Smooth muscle cell (in vitro differentiated cells): Measurements from ENCODE around the gene ELOB. TPM values are rescaled to one million over a fixed set of nuclear protein-coding genes. Genes with fewer than 3 reads are reported as not detected.

Experiments
- DNase-seq: peaks from one replicate; lab custom pipeline; 2025; ENCODE audit not compliant: unreplicated experiment; lab: John Stamatoyannopoulos, UW
- H2AFZ ChIP-seq: fragments of 200-600 bp; sonication (generic); 2 replicates; pipeline ENCODE4 v1.6.0; 2016; ENCODE audit warnings: antibody characterized with exemption, low read depth, mild to moderate bottlenecking
- H3F3A ChIP-seq: fragments of 200-600 bp; sonication (generic); 2 replicates; pipeline ENCODE4 v1.6.0; 2017; ENCODE audit warnings: antibody characterized with exemption, low read depth
- H3K27ac ChIP-seq: fragments of 200-600 bp; sonication (generic); 2 replicates; pipeline ENCODE4 v1.5.1; 2016; ENCODE audit warnings: low read depth, mild to moderate bottlenecking
- H3K27me3 ChIP-seq: fragments of 200-600 bp; sonication (generic); 2 replicates; pipeline ENCODE4 v1.6.1; 2016; ENCODE audit warnings: low read depth, mild to moderate bottlenecking
- H3K36me3 ChIP-seq: fragments of 200-600 bp; sonication (generic); 2 replicates; pipeline ENCODE4 v1.5.1; 2016; ENCODE audit warnings: low read depth
- H3K4me1 ChIP-seq: fragments of 200-600 bp; sonication (generic); 2 replicates; pipeline ENCODE4 v1.5.1; 2016; ENCODE audit warnings: low read depth
- H3K4me2 ChIP-seq: fragments of 200-600 bp; sonication (generic); 2 replicates; pipeline ENCODE4 v1.6.0; 2016; ENCODE audit warnings: mild to moderate bottlenecking
- H3K4me3 ChIP-seq: fragments of 200-600 bp; sonication (generic); 2 replicates; pipeline ENCODE4 v1.5.1; 2016; ENCODE audit warnings: mild to moderate bottlenecking
- H3K79me2 ChIP-seq: fragments of 200-600 bp; sonication (generic); 2 replicates; pipeline ENCODE4 v1.6.0; 2016; ENCODE audit warnings: low read depth, mild to moderate bottlenecking
- H3K9ac ChIP-seq: fragments of 200-600 bp; sonication (generic); 2 replicates; pipeline ENCODE4 v1.6.0; 2016; ENCODE audit warnings: low read depth
- H3K9me3 ChIP-seq: fragments of 200-600 bp; sonication (generic); replicated peaks from 2 replicates; pipeline ENCODE4 v1.5.1; 2016; ENCODE audit warnings: low read depth
- H4K20me1 ChIP-seq: fragments of 200-600 bp; sonication (generic); 2 replicates; pipeline ENCODE4 v1.6.0; 2016; ENCODE audit warnings: low read depth
- WGBS: methylation state at CpG from one replicate; pipeline ENCODE4 v1.1.7; 2016; ENCODE audit warnings: low lambda C conversion rate; 5-methylcytosine and 5-hydroxymethylcytosine counted together
- polyA plus RNA-seq: library from polyadenylated mRNA; unstranded; fragments of >200 nt; fragmentation: Nextera tagmentation; extraction: Ambion mirVana; gene quantifications from 2 replicates; pipeline ENCODE4 v1.2.1, GENCODE V29; 2016
- total RNA-seq: library from RNA; depleted of rRNA; stranded (reverse); fragments of >200 nt; gene quantifications from 2 replicates; pipeline ENCODE4 v1.2.3, GENCODE V29; 2014
- TF ChIP-seq, protein P1 (sequence below): fragments of 200-600 bp; sonication (generic); IDR thresholded peaks from 2 replicates; pipeline ENCODE4 v1.5.1; 2017; ENCODE audit warnings: borderline replicate concordance, mild to moderate bottlenecking, antibody characterized with exemption; ENCODE audit not compliant: insufficient read depth, poor library complexity, severe bottlenecking

ELOB gene
- total and polyA plus RNA-seq, 2 experiments from 2014 or later: 709 to 1,090 TPM

DNA sequence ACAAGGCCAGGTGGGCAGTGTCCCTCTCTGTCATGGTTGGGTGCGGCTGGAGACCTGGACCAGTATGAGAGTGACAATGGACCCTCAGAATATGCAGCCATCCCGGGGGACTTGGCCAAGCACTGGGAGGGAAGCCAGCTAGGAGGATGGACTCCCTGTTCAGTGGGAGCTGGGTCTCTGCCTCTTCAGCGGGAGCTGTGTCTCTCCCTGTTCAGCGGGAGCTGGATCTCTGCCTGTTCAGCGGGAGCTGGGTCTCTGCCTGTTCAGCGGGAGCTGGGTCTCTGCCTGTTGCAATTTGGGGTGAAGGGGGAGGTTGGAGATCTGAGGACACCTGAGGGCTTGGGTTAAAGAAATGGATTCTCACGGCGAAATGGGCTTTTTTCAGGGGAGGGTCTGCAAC lies 14.1 kb upstream of the ELOB start:
- TF ChIP-seq, protein P1, sequence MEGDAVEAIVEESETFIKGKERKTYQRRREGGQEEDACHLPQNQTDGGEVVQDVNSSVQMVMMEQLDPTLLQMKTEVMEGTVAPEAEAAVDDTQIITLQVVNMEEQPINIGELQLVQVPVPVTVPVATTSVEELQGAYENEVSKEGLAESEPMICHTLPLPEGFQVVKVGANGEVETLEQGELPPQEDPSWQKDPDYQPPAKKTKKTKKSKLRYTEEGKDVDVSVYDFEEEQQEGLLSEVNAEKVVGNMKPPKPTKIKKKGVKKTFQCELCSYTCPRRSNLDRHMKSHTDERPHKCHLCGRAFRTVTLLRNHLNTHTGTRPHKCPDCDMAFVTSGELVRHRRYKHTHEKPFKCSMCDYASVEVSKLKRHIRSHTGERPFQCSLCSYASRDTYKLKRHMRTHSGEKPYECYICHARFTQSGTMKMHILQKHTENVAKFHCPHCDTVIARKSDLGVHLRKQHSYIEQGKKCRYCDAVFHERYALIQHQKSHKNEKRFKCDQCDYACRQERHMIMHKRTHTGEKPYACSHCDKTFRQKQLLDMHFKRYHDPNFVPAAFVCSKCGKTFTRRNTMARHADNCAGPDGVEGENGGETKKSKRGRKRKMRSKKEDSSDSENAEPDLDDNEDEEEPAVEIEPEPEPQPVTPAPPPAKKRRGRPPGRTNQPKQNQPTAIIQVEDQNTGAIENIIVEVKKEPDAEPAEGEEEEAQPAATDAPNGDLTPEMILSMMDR: no peak
- Histone ChIP-seq H3F3A (peaks cover 4% of the 10 kb centered on the region), H2AFZ (no peak overlapping the region), H3K27me3 (peaks cover 18% of the 10 kb centered on the region), H3K4me2 (no peak overlapping the region), H4K20me1 (no peaks in the 10 kb centered on the region), H3K79me2 (no peaks in the 10 kb centered on the region), H3K9ac (no peak overlapping the region), H3K36me3 (no peaks in the 10 kb centered on the region), H3K4me1 (no peaks in the 10 kb centered on the region), H3K27ac (no peak overlapping the region), H3K9me3 (no peaks in the 10 kb centered on the region), H3K4me3 (no peak overlapping the region)
- no peak for DNase-seq
- 89% methylated on average over 8 of the region's 8 CpGs for WGBS

DNA sequence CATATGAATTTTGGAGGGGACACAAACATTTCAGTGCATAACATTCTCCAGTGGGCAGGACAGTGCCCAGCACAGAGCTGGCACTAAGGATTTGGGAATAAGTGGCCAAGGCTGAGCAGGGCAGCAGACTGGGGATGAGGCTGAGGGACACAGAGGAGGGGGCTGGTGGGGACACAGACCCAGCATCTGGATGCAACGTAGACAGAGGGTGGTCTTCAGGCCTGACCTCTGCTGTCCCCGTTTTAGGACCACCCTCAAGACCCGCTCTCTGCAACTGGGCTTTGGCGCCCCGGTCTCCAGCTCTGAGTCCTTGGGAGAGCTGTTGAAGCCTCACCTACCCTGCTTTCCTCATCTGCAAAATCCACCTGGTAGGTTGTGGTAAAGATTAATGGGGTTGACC lies 13.6 kb upstream of the ELOB start:
- Histone ChIP-seq H3F3A (no peaks in the 10 kb centered on the region), H3K9ac (no peak overlapping the region), H3K27ac (no peak overlapping the region), H3K27me3 (peaks cover 18% of the 10 kb centered on the region), H3K4me3 (no peak overlapping the region), H3K9me3 (no peaks in the 10 kb centered on the region), H4K20me1 (no peaks in the 10 kb centered on the region), H3K4me2 (no peak overlapping the region), H3K36me3 (no peaks in the 10 kb centered on the region), H3K79me2 (no peaks in the 10 kb centered on the region), H2AFZ (no peak overlapping the region), H3K4me1 (no peaks in the 10 kb centered on the region)
- WGBS: 91% methylated on average over 5 of the region's 5 CpGs
- TF ChIP-seq, protein P1: no peak
- DNase-seq: no peak

GRCh38 chr16:2787961-2788360 lies 10.9 kb upstream of the ELOB start:
- H3K27me3 ChIP-seq: peaks cover 18% of the 10 kb centered on the region
- no peaks in the 10 kb centered on the region for H3K36me3 ChIP-seq

GRCh38 chr16:2787406-2787805 lies 10.3 kb upstream of the ELOB start, which contains the start of gene PRSS33:
Gene PRSS33, minus strand, starts transcription at chr16:2787560. Its CDS starts 1,013 bp downstream, at chr16:2786547.
- no peak within 1 kb of the TSS for H2AFZ ChIP-seq
- TF ChIP-seq, protein P1: no peak
- no peak within 1 kb of the TSS for H3K4me3 ChIP-seq
- no peak within 1 kb of the TSS for H3K4me2 ChIP-seq
- DNase-seq: no peak
- no peaks in the 10 kb centered on the region for H3K9me3 ChIP-seq
- H3K27me3 ChIP-seq: peaks cover 18% of the 10 kb centered on the region
- WGBS: 73% methylated on average over 10 of the region's 10 CpGs
- H4K20me1 ChIP-seq: no peaks in the 10 kb centered on the region
- no peaks in the 10 kb centered on the region for H3F3A ChIP-seq
- no peaks in the 10 kb centered on the region for H3K79me2 ChIP-seq
- H3K36me3 ChIP-seq: no peaks in the 10 kb centered on the region
- no peaks in the 10 kb centered on the region for H3K4me1 ChIP-seq
- no peak within 1 kb of the TSS for H3K9ac ChIP-seq
- no peak within 1 kb of the TSS for H3K27ac ChIP-seq

More at GRCh38 chr16:2787961-2788360, 10.9 kb upstream of the ELOB start:
- Histone ChIP-seq H3K4me2 (no peak overlapping the region), H3K79me2 (no peaks in the 10 kb centered on the region), H3K9me3 (no peaks in the 10 kb centered on the region), H2AFZ (no peak overlapping the region), H3K27ac (no peak overlapping the region), H3K4me3 (no peak overlapping the region), H4K20me1 (no peaks in the 10 kb centered on the region), H3K9ac (no peak overlapping the region), H3K4me1 (no peaks in the 10 kb centered on the region), H3F3A (no peaks in the 10 kb centered on the region)
- 72% methylated on average over 7 of the region's 7 CpGs for WGBS
- DNase-seq: no peak
- TF ChIP-seq, protein P1: no peak
